Activated B cell treated with CpG ODN at 0.5 μM for 24 hours (primary cell): Measurements from ENCODE around the gene SRGAP1. TPM values are rescaled to one million over a fixed set of nuclear protein-coding genes. Genes with fewer than 3 reads are reported as not detected.

Source experiments
- ATAC-seq: fragments of 200-7000 bp; cut with Tn5 transposase; one replicate; pipeline ENCODE4 v1.10.0; 2021; ENCODE audit warnings: low read depth, mild to moderate bottlenecking, moderate library complexity
- CTCF ChIA-PET: fragments of 350-600 bp; sonication (Branson Sonifier 250); formaldehyde crosslinking; loops from one replicate; lab custom pipeline; 2021; ENCODE audit warnings: antibody characterized with exemption; lab: Charles Lee
- POLR2A ChIA-PET: fragments of 350-600 bp; sonication (Branson Sonifier 250); formaldehyde crosslinking; loops from one replicate; lab custom pipeline; 2021; ENCODE audit warnings: antibody characterized with exemption; lab: Charles Lee
- DNase-seq: peaks from one replicate; pipeline ENCODE4 v3.0.0; 2022
- H3K27ac Mint-ChIP-seq: one replicate; pipeline ENCODE4 v1.8.0; 2020; ENCODE audit warnings: mixed read lengths
- H3K27me3 Mint-ChIP-seq: one replicate; pipeline ENCODE4 v1.8.0; 2021; ENCODE audit warnings: mixed read lengths
- H3K36me3 Mint-ChIP-seq: one replicate; pipeline ENCODE4 v1.8.0; 2021; ENCODE audit warnings: low read depth, mixed read lengths
- H3K4me1 Mint-ChIP-seq: one replicate; pipeline ENCODE4 v1.8.0; 2021; ENCODE audit warnings: mixed read lengths
- H3K4me3 Mint-ChIP-seq: one replicate; pipeline ENCODE4 v1.8.0; 2020; ENCODE audit warnings: mild to moderate bottlenecking, mixed read lengths
- H3K9me3 Mint-ChIP-seq: one replicate; pipeline ENCODE4 v1.8.0; 2020; ENCODE audit warnings: mixed read lengths
- CTCF ChIP-seq: fragments of 200-600 bp; IDR thresholded peaks from one replicate; pipeline ENCODE4 v1.8.0; 2022; ENCODE audit warnings: antibody characterized with exemption, mild to moderate bottlenecking
- intact Hi-C: fragments of 100-400 bp; cut with micrococcal nuclease; formaldehyde crosslinking; loops from one replicate; pipeline ENCODE4 v1.15.1; 2024
- total RNA-seq: library from RNA; stranded (reverse); gene quantifications from 2 replicates; pipeline ENCODE4 v1.2.3, GENCODE V29; 2022

SRGAP1 gene
- total RNA-seq, 1 donor from 2014 or later = 1.1 TPM

- TF ChIP-seq CTCF = no peak
- H3K9me3 Mint-ChIP-seq = no peaks in the 10 kb centered on the region
- ChIA-PET CTCF (no interaction called here), POLR2A (no interaction called here)
- DNase-seq (no peak), ATAC-seq (no peak)
- intact Hi-C loops = no loop called here
- H3K27me3 Mint-ChIP-seq = peaks cover 3% of the 10 kb centered on the region
- no peaks in the 10 kb centered on the region for H3K36me3 Mint-ChIP-seq
- H3K4me1 Mint-ChIP-seq = no peaks in the 10 kb centered on the region
- no peak overlapping the region for H3K4me3 Mint-ChIP-seq
- no peak overlapping the region for H3K27ac Mint-ChIP-seq
Measured at GRCh38 chr12:63897931-63898330, 53.4 kb downstream of the SRGAP1 start.

GRCh38 chr12:63898764-63899337 lies 54.4 kb downstream of the SRGAP1 start:
- Mint-ChIP-seq H3K36me3 (no peaks in the 10 kb centered on the region), H3K4me1 (no peaks in the 10 kb centered on the region), H3K9me3 (no peaks in the 10 kb centered on the region), H3K27me3 (peaks cover 3% of the 10 kb centered on the region), H3K27ac (no peak overlapping the region), H3K4me3 (no peak overlapping the region)
- ATAC-seq (no peak), DNase-seq (no peak)
- POLR2A ChIA-PET = no interaction called here
- TF ChIP-seq CTCF = no peak
- intact Hi-C loops = no loop called here
- CTCF ChIA-PET = no interaction called here

- no peak overlapping the region for H3K27ac Mint-ChIP-seq
- no peaks in the 10 kb centered on the region for H3K4me1 Mint-ChIP-seq
- intact Hi-C loops = no loop called here
- no peak for ATAC-seq
- CTCF ChIA-PET = no interaction called here
- H3K27me3 Mint-ChIP-seq = peaks cover 3% of the 10 kb centered on the region
- no peaks in the 10 kb centered on the region for H3K36me3 Mint-ChIP-seq
- no peak for DNase-seq
- POLR2A ChIA-PET = no interaction called here
- TF ChIP-seq CTCF = no peak
- no peaks in the 10 kb centered on the region for H3K9me3 Mint-ChIP-seq
- H3K4me3 Mint-ChIP-seq = no peak overlapping the region
Measured at GRCh38 chr12:63899396-63899795, 54.9 kb downstream of the SRGAP1 start.

- POLR2A ChIA-PET = no interaction called here
- H3K27ac Mint-ChIP-seq = no peak overlapping the region
- CTCF ChIA-PET = no interaction called here
- H3K36me3 Mint-ChIP-seq = no peaks in the 10 kb centered on the region
- TF ChIP-seq CTCF = no peak
- ATAC-seq (no peak), DNase-seq (no peak)
- no peak overlapping the region for H3K4me3 Mint-ChIP-seq
- H3K4me1 Mint-ChIP-seq = no peaks in the 10 kb centered on the region
- H3K9me3 Mint-ChIP-seq = no peaks in the 10 kb centered on the region
- intact Hi-C loops = no loop called here
- peaks cover 3% of the 10 kb centered on the region for H3K27me3 Mint-ChIP-seq
Measured at GRCh38 chr12:63900922-63901793, 56.7 kb downstream of the SRGAP1 start.

GRCh38 chr12:63904653-63905052 lies 60.2 kb downstream of the SRGAP1 start:
- intact Hi-C loops = no loop called here
- DNase-seq (no peak), ATAC-seq (no peak)
- POLR2A ChIA-PET = no interaction called here
- H3K9me3 Mint-ChIP-seq = peaks cover 3% of the 10 kb centered on the region
- CTCF ChIA-PET = no interaction called here
- H3K27me3 Mint-ChIP-seq = peaks cover 3% of the 10 kb centered on the region
- no peak overlapping the region for H3K4me3 Mint-ChIP-seq
- no peaks in the 10 kb centered on the region for H3K4me1 Mint-ChIP-seq
- no peaks in the 10 kb centered on the region for H3K36me3 Mint-ChIP-seq
- H3K27ac Mint-ChIP-seq = no peak overlapping the region
- TF ChIP-seq CTCF = no peak
